GM18951 (cell line): Measurements from ENCODE around the gene ERICH4.
"Not testable (repeated sequence)": the region's sequence is repeated elsewhere in the genome, so short reads cannot be mapped to it uniquely, and the experiment has no call there.

Experiments
- POLR2A ChIP-seq: IDR thresholded peaks from 4 replicates; pipeline ENCODE4 v1.6.1; 2011; ENCODE audit warnings: mild to moderate bottlenecking; ENCODE audit not compliant: insufficient read length, insufficient read depth; ENCODE audit errors: extremely low read depth
- in situ Hi-C: fragments of 300-500 bp; cut with MboI; formaldehyde crosslinking; loops from one replicate; pipeline ENCODE4 v1.12.0; 2022; ENCODE audit warnings: low sequenced_read_pairs, mixed read lengths, inconsistent platforms; ENCODE audit not compliant: unreplicated experiment

Gene ERICH4

GRCh38 chr19:41455936-41456335 lies 13.0 kb downstream of the ERICH4 start:
- in situ Hi-C loops = no loop called here
- TF ChIP-seq POLR2A = no peak

DNA sequence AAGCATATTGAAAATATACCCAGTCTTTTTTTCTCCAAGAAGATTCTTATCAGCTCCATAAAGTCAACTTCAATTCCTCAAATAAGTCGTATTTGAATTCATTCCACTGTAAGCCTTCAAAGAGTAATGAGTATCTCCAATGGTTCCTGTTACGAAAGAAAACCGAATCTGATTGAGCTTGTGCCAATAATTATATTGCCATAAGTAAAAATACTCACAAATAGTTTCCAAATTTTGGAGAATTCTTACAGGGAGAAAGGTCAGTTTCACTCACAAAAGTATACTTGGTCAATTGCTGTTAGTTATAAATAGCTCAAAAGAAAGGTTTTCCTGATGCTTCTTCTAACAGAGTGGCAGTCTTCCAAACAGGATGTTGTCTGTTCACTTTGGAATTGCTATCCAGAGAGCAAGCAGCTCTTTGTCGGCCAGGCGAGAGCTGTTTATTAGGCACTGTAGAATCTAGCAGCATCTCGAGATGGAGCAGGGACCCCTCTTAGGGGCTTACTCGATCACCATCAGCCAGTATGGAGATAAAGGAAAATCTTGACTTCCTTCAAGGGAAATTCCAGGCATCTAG lies 13.5 kb downstream of the ERICH4 start:
- TF ChIP-seq POLR2A = no peak
- in situ Hi-C loops = no loop called here

DNA sequence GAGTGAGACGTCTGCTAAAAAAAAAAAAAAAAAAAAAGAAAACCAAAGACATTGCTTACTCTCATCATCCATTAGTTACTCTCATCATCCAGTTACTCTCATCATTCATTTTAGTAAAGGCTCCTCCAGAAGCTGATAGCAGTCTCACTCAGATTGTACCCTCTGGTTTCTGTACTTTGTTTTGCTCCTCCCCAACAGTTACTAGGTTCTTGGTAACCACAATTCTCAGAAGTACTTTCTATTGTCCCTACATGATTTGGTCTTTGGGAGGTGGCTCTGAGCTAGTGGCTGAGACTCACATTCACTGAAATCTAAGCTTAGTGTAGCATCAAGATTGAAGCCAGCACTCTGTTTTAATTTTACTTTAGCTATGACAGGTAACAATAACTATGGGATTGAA lies 14.3 kb downstream of the ERICH4 start:
- in situ Hi-C loops = no loop called here
- no peak for TF ChIP-seq POLR2A

GRCh38 chr19:41462497-41462896 lies 19.5 kb downstream of the ERICH4 start:
- in situ Hi-C loops = no loop called here
- TF ChIP-seq POLR2A = no peak

- in situ Hi-C loops = not testable (repeated sequence)
Observed at GRCh38 chr19:41463257-41464256, 20.6 kb downstream of the ERICH4 start.

GRCh38 chr19:41476583-41476982 lies 33.6 kb downstream of the ERICH4 start:
- no peak for TF ChIP-seq POLR2A
- in situ Hi-C loops = no loop called here

- in situ Hi-C loops = no loop called here
- TF ChIP-seq POLR2A = no peak
Observed at GRCh38 chr19:41478171-41478570, 35.2 kb downstream of the ERICH4 start.

GRCh38 chr19:41478875-41479756 lies 36.2 kb downstream of the ERICH4 start:
- in situ Hi-C loops = no loop called here
- TF ChIP-seq POLR2A = no peak

DNA sequence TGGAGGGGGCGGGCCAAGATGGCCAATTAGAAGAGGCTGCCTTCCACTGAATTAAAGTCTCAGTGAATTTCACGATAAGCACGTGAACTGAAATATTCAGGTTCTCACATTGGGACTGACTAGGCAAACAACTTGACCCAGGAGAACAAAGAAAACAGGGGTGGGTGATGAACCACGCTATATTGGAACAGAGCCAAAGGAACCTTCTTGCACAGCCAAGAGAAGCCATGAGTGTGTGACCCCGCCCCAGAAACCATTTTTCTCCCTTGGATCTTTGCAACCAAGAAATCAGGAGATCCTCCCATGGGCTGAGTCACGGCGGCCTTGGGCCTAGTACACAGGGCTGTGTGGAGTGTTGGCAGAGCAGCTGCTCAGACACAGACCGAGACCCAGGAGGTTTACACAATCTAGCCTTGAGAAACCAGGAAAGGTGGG lies 36.8 kb downstream of the ERICH4 start:
- TF ChIP-seq POLR2A = no peak
- in situ Hi-C loops = no loop called here

DNA sequence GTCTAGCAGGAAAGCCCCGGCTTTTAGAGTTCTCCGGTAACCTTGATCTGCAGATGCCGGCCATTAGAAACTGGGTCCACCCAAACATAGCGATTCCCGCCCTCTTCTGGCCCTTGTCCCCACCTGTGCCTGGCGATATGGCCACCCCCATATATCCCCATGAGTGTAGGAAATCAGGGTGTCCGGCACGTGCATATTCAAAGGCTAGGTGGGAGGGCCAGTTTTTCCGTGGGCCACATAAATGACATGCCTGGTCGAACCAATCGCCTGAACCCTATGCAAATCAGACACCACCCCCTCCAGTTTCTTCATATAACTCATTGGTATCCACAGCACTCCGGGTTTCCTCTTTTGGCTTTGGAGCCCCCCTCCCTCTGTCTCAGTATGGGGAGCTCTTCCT lies 37.4 kb downstream of the ERICH4 start:
- in situ Hi-C loops = no loop called here
- no peak for TF ChIP-seq POLR2A

GRCh38 chr19:41484822-41485221 lies 41.9 kb downstream of the ERICH4 start:
- in situ Hi-C loops = no loop called here
- no peak for TF ChIP-seq POLR2A

DNA sequence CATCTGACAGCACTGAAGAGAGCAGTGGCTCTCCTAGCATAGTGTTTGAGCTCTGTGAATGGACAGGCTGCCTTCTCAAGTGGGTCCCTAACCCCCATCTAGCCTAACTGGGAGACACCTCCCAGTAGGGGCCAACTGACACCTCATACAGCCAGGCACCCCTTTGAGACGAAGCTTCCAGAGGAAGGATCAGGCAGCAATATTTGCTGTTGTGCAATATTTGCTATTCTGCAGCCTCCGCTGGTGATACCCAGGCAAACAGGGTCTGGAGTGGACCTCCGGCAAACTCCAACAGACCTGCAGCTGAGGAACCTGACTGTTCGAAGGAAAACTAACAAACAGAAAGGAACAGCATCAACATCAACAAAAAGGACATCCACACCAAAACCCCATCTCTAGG lies 44.0 kb downstream of the ERICH4 start:
- in situ Hi-C loops = not testable (repeated sequence)

- in situ Hi-C loops = no loop called here
- no peak for TF ChIP-seq POLR2A
Observed at GRCh38 chr19:41492843-41493242, 49.9 kb downstream of the ERICH4 start.
